Left ventricle myocardium inferior (tissue), 1 donor: ENCODE data around the gene NR1H4. TPM values are rescaled to one million over a fixed set of nuclear protein-coding genes. Genes with fewer than 3 reads are reported as not detected.

Experiments used
- DNase-seq: peaks from one replicate; pipeline ENCODE4 v3.0.0-alpha.2; 2020
- H3K27ac ChIP-seq: fragments of 200-600 bp; replicated peaks from 2 replicates; pipeline ENCODE4 v1.8.0; 2021
- H3K27me3 ChIP-seq: fragments of 200-600 bp; 2 replicates; pipeline ENCODE4 v1.8.0; 2021; ENCODE audit warnings: low read depth
- H3K36me3 ChIP-seq: fragments of 200-600 bp; 2 replicates; pipeline ENCODE4 v1.8.0; 2021
- H3K4me1 ChIP-seq: fragments of 200-600 bp; 2 replicates; pipeline ENCODE4 v1.8.0; 2021
- H3K4me3 ChIP-seq: fragments of 200-600 bp; 2 replicates; pipeline ENCODE4 v1.8.0; 2021; ENCODE audit warnings: mild to moderate bottlenecking, moderate library complexity
- H3K9me3 ChIP-seq: fragments of 200-600 bp; replicated peaks from 2 replicates; pipeline ENCODE4 v1.8.0; 2021
- CTCF ChIP-seq: fragments of 200-600 bp; IDR thresholded peaks from 2 replicates; pipeline ENCODE4 v1.8.0; 2021; ENCODE audit warnings: antibody characterized with exemption, mild to moderate bottlenecking, borderline replicate concordance
- intact Hi-C: fragments of 100-400 bp; cut with micrococcal nuclease; formaldehyde crosslinking; loops from one replicate; pipeline ENCODE4 v1.11.0; 2022
- total RNA-seq: library from RNA; stranded (reverse); fragmentation: NEBNext Ultra II Directional; extraction: Animal tissue kit (Norgen Biotek cat#: 25700); gene quantifications from one replicate; pipeline ENCODE4 v1.2.1, GENCODE V29; 2021
- donor health status: DM: no; HTN: yes; CAD: no; lungs with severe emphysema.

The NR1H4 gene
- total RNA-seq, 1 donor from 2014 or later = not detected

GRCh38 chr12:100534625-100535227 is 61.1 kb downstream of the NR1H4 start:
- no peak for DNase-seq
- Histone ChIP-seq H3K4me3 (no peak overlapping the region), H3K27ac (no peak overlapping the region), H3K4me1 (no peaks in the 10 kb centered on the region), H3K36me3 (no peaks in the 10 kb centered on the region), H3K9me3 (no peaks in the 10 kb centered on the region), H3K27me3 (peaks cover 26% of the 10 kb centered on the region)
- TF ChIP-seq CTCF = no peak
- intact Hi-C loops = no loop called here

- Histone ChIP-seq H3K36me3 (no peaks in the 10 kb centered on the region), H3K9me3 (no peaks in the 10 kb centered on the region), H3K27ac (no peak overlapping the region), H3K4me1 (no peaks in the 10 kb centered on the region), H3K4me3 (no peak overlapping the region), H3K27me3 (no peaks in the 10 kb centered on the region)
- intact Hi-C loops = no loop called here
- TF ChIP-seq CTCF = no peak
- DNase-seq = no peak
These were observed 65.5 kb downstream of the NR1H4 start for GRCh38 chr12:100539202-100539601.

- no peaks in the 10 kb centered on the region for H3K4me1 ChIP-seq
- DNase-seq = no peak
- H3K9me3 ChIP-seq = no peaks in the 10 kb centered on the region
- no peak overlapping the region for H3K4me3 ChIP-seq
- no peaks in the 10 kb centered on the region for H3K36me3 ChIP-seq
- intact Hi-C loops = no loop called here
- H3K27ac ChIP-seq = no peak overlapping the region
- no peaks in the 10 kb centered on the region for H3K27me3 ChIP-seq
- TF ChIP-seq CTCF = no peak
These were observed 70.5 kb downstream of the NR1H4 start for GRCh38 chr12:100544165-100544564.

- intact Hi-C loops = no loop called here
- no peak for TF ChIP-seq CTCF
- H3K4me1 ChIP-seq = no peaks in the 10 kb centered on the region
These were observed 71.4 kb downstream of the NR1H4 start for GRCh38 chr12:100545092-100545491.

GRCh38 chr12:100553936-100554335 is 80.3 kb downstream of the NR1H4 start:
- no peak for DNase-seq
- Histone ChIP-seq H3K4me3 (no peak overlapping the region), H3K27ac (no peak overlapping the region), H3K36me3 (no peaks in the 10 kb centered on the region), H3K4me1 (peaks cover 7% of the 10 kb centered on the region), H3K27me3 (no peaks in the 10 kb centered on the region), H3K9me3 (no peaks in the 10 kb centered on the region)
- intact Hi-C loops = loop anchor here (5.0 to 10.0 kb wide), 2 partner anchors 207 to 319 kb away; no protein-coding TSS in a partner anchor
- no peak for TF ChIP-seq CTCF

More at GRCh38 chr12:100545092-100545491, 71.4 kb downstream of the NR1H4 start:
- no peaks in the 10 kb centered on the region for H3K27me3 ChIP-seq
- no peak for DNase-seq
- no peak overlapping the region for H3K27ac ChIP-seq
- H3K4me3 ChIP-seq = no peak overlapping the region
- no peaks in the 10 kb centered on the region for H3K9me3 ChIP-seq
- no peaks in the 10 kb centered on the region for H3K36me3 ChIP-seq
